Glomerular endothelial cell (primary cell): Measurements from ENCODE around the gene NDST4. TPM values are rescaled to one million over a fixed set of nuclear protein-coding genes. Genes with fewer than 3 reads are reported as not detected.

Source experiments
- DNase-seq: peaks from one replicate; pipeline ENCODE4 v3.0.0-alpha.2; 2011; ENCODE audit warnings: low read depth, low spot score; ENCODE audit errors: extremely low read depth
- total RNA-seq: library from RNA; depleted of rRNA; stranded (reverse); fragments of >200 nt; gene quantifications from 2 replicates; pipeline ENCODE4 v1.2.3, GENCODE V29; 2015

Gene NDST4
- total RNA-seq, 1 donor from 2014 or later: not detected

DNA sequence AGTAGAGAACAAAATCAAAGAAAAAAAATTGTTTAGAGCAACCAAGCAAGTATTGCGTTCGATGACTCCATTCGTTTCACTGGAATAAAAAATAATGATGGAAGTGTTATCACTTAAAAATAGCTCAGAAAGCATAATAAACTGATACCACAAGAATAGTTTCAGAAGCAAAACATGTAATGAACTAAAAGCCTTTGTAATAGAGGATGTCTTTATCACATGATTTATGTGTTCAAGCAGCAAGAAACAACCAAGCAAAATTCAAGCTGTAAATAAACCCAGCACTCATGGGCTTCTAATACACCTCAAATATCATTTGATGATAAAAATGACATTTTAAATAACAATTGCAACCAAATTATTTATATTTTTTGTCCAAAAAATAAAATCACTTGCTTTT is 192.2 kb downstream of the NDST4 start:
- no peak for DNase-seq

GRCh38 chr4:114911111-114911510 is 202.3 kb downstream of the NDST4 start:
- no peak for DNase-seq

GRCh38 chr4:114907568-114907967 is 205.9 kb downstream of the NDST4 start:
- DNase-seq: no peak

DNA sequence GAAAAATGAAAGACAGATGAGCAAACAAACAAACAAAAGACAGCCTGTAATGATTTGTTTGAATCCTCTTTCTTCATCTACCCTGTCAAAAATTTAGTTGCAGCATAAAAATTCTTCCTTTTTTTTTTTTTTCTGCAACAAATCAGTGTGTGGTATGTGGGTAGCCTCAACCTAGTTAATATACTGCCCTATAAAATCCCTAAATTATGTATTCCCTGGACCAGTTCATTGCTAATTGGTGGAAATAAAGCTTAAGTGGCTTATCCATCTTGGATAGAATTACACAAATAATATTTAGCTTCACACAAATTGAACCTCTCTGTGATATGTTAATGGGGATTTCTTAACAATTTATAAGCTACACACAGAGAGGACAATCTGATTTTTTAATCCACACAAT is 208.4 kb downstream of the NDST4 start:
- no peak for DNase-seq

- no peak for DNase-seq
Observed at GRCh38 chr4:114900934-114901333, 212.5 kb downstream of the NDST4 start.

DNA sequence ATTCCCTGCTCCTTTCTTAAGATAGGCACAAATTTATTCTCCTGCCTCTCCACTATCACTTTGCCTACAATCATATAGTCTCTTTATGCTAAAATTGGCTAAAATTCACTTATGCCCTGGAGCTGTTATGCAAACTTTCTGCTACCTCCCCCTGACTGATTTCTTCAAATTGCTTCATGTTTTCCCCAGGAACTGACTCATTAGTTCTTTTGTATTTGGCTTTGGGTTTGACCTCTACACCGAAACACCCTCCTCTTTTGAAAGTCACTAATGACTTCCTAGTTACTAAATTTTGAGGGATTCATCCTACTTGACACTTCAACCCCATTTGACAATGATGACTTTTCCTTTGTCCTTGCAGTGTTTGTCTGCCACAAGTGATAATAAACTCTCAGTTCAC is 222.6 kb downstream of the NDST4 start:
- no peak for DNase-seq

DNA sequence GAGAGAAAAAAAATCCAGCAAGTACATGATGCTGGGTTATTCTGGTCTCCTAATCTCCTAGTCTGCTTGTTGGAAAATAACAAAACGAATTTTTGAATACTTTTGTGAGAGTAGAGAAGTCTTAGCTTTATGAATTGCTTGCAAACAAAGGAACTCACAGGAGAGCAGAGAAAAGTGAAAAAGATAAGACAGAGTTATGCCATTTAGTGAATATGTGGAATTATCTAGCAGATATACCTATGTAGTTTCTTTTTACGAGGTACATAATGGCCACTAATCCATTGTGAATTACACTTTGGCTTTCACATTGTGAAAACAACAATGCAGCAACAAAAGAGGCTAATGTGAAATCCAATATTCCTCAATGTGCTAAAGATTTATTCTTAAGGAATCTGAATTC is 226.7 kb downstream of the NDST4 start:
- no peak for DNase-seq

DNA sequence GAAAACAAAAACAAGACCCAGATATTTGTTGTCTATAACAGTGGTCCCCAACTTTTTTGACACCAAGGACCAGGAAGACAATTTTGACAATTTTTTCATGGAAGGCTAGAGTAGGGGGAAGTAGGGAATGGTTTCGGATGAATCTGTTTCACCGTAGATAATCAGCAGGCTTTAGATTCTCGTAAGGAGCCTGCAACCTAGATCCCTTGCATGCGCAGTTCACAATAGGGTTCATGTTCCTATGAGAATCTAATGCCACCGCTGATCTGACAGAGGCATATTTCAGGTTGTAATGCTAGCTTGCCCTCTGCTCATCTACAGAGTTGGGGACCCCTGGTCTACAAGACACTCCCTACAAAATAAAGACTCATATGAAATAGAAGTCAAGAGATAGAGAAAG is 229.8 kb downstream of the NDST4 start:
- no peak for DNase-seq

DNA sequence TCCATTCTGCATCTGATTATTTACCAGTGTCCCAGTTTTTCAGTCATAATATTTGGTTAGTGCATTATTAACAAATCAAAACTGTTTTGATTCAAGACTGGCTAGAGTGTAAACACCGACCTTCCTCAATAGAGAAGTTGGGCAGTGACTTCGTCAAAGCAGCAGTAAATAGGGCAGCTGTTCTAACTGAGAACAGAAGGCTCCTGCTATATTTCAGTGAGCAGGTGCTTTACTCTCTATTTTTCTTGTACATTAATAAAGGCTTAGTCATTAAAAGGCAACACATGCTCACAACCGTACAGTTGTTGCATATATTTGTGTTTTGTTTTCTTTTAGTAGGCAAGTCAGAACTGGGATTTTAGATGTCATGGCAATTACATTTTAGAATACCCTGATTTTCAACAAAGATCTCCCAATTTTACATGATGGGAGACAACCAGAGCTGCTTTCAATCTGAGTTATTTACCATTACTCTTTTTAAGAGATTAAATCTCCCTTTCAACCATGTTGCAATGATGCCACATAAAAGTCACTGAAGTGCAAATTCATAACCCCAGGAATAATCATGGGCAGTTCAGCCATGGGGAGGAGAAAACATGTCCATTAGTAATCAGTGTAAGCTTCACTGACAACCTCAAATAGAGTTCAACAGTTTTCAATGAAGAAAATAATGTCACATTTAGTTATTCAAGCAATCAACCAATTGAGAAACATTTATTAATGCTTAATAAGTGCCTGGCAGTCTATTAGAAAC is 233.3 kb downstream of the NDST4 start:
- DNase-seq: no peak

GRCh38 chr4:114875630-114876029 is 237.8 kb downstream of the NDST4 start:
- DNase-seq: no peak

- DNase-seq: no peak
Observed at GRCh38 chr4:114874321-114874720, 239.1 kb downstream of the NDST4 start.

GRCh38 chr4:114870987-114871386 is 242.4 kb downstream of the NDST4 start:
- no peak for DNase-seq

DNA sequence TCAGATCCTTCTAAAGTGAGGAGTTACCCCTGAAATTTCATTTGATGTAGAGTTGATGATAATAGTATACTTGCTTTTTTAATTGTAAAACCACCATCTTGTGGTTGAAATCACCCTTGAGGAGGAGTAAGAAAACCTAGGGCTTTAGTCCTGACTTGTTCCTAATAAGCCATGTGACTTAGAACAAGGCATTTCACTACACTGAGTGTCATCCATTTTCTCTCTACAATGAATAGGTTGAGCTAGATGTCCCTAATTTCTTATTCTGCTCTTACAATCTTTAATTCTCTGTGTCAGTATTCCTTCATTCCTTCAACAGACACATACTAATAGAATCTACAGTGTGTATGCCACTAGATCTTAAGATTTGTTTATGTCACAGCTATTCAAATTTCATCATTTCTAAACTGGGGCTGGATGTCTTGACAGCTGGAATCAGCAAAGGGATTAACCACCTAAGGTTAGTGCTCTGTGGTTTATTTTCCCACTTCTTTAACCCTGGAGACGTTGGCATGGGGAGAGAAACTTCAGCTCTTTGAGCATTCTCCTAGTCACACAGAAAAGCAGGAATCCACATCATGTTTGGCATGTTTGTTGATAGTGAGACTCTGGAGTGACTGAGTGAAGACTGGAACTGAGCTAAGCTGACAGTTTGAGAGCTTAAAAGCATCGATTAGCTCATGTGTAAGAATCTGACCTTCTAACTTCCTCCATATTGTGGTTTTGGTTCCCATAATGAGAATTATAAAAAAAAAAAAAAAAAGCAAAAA is 246.3 kb downstream of the NDST4 start:
- DNase-seq: no peak

- DNase-seq: no peak
Observed at GRCh38 chr4:114864060-114864459, 249.4 kb downstream of the NDST4 start.

DNA sequence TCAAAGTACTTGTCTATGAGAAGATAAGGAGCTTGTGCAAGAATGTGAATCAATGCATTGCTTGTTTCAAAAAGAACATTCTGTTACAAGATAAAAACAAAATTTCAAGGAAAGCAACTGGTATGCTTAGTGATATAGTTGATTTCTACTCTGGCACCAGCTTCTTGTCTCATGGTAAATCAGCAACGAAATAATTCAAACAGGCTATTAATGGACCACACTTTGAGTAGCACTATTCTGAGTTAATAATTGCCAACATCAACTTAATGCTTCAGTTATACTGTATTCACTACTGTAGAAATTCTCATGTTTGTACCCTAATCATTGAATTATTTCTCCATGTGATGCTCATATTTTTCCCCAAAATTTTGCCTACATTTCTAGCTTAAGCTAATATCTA is 252.6 kb downstream of the NDST4 start:
- DNase-seq: no peak

DNA sequence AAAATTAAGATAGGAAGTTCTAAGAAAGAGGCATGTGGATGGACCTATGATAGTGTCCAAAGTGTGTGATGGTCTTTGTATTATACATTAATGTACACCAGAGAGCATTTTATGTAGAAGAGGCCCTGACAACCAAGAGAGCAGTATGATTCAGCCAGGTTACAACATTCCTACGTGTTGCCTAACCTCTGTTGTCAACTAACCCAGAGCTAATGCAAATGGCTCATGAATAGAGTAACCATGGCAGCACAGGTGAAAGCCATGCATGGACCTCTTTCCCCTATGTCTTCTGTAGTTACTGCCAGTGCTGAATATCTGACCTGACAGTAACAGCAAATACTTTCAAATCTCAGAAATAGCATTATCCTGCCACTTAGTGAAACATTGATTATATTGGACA is 255.6 kb downstream of the NDST4 start:
- no peak for DNase-seq

DNA sequence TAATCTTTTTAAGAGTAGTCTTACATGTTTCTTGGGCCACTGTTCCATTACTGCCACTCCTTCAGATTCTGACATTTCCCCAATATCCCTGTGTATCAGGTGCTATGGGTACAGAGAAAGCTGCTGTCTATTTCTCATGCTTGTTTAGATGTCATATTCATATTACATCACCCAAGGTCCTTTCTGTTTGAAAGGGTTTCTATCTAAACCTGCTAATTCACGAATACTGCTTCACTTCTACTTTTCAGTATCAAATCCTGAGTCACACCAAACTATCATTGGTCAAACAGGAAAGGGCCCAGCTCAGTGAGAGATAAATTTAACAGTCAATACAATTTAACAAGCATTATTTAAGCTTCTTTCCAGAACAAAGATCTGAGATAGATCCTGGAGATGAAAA is 273.4 kb downstream of the NDST4 start:
- DNase-seq: no peak

- DNase-seq: no peak
Observed at GRCh38 chr4:114830628-114831027, 282.8 kb downstream of the NDST4 start.

- no peak for DNase-seq
Observed at GRCh38 chr4:114827651-114828050, 285.8 kb downstream of the NDST4 start.

DNA sequence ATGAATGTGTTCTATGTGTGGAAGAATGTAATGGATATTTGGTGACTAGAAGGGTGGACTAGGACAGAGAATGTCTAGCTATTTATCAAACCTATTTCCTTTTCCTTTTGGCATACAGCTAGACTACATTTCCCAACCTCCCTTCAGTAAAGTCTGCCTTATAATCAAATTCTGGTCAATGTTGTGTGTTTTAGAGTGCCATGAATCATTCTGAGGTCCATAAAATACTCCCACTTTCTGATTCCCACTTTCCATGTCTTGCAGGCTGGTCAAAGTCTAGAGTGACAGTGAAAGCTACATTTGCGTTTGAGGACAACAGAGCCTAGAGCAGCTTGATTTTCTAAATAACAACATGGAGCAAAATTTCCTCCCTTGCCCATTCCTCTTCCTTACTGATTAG is 297.7 kb downstream of the NDST4 start:
- DNase-seq: no peak

DNA sequence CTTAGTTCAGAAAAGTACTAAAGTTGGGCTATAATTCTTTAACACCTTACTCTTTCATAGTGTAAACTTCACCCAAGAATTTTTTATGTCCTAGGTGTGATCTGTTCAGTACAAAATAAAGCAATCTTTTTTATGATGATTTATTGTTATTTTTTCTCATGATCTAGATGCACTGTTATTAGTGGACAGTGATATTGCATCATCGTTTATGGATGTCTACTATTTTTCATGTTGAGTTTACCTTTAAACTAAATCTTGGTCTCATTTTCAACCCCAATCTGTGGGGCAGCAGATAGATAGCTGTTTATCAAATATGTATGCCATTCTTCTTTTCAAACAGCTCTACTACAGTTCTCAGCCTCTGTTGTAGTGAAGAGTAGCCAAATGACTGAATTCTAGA is 299.5 kb downstream of the NDST4 start:
- no peak for DNase-seq

DNA sequence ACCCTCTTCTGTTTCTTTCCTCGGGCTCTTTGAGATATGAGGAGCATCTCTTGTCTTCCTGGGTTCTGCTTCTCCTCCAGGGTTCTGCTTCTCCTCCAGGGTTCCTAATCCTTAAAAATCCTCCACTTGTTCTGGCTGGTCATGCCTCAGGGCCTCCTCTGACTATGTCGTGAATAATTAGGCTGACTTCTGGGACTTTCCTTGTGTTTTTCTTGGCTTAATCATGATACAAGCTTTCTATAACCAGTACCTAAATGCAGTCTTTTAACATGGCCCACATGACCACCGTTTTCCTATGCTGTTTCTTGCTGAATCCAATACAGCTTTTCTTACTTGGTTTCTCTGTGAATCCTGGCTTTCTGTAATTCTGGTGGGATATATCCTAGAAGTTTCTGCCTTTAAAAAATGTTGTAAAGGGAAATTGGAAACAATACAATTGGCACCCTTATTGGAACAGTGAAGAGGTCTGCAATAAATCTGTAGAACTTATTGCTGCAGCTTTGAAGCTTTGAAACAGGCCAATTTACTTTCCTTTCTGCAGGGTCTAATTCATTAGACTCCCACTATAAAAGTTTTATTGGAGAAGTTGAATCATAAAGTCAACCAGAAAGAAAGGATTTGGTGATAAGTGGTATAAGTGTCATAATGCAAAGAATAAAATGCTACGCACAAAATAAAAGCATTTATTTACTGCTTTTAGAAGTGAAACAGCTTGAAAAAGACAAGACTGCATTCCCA is 301.7 kb downstream of the NDST4 start:
- no peak for DNase-seq
